ENCODE results near the gene CACNA2D1.
"Not testable (repeated sequence)": the region's sequence is repeated elsewhere in the genome, so short reads cannot be mapped to it uniquely, and the experiment has no call there.

Gene CACNA2D1

GRCh38 chr7:82434275-82435022 is 9.1 kb downstream of the CACNA2D1 start:
- DNase-seq (ENCODE audit: low read depth): no peak

GRCh38 chr7:82433507-82433906 is 10.1 kb downstream of the CACNA2D1 start:
- no peak for DNase-seq (ENCODE audit: low read depth)

GRCh38 chr7:82432743-82433142 is 10.8 kb downstream of the CACNA2D1 start:
- not testable (repeated sequence) for DNase-seq (ENCODE audit: low read depth)

- DNase-seq (ENCODE audit: low read depth): peak; percentile 75
Observed at GRCh38 chr7:82430500-82431465, 12.8 kb downstream of the CACNA2D1 start.

- no peak for DNase-seq (ENCODE audit: low read depth)
Observed at GRCh38 chr7:82429408-82429807, 14.2 kb downstream of the CACNA2D1 start.

GRCh38 chr7:82428186-82428961 is 15.2 kb downstream of the CACNA2D1 start:
- DNase-seq (ENCODE audit: low read depth): no peak

- no peak for DNase-seq (ENCODE audit: low read depth)
Observed at GRCh38 chr7:82423446-82423845, 20.1 kb downstream of the CACNA2D1 start.

GRCh38 chr7:82419200-82419599 is 24.4 kb downstream of the CACNA2D1 start:
- no peak for DNase-seq (ENCODE audit: low read depth)

- no peak for DNase-seq (ENCODE audit: low read depth)
Observed at GRCh38 chr7:82417898-82418297, 25.7 kb downstream of the CACNA2D1 start.

GRCh38 chr7:82416402-82416801 is 27.2 kb downstream of the CACNA2D1 start:
- DNase-seq (ENCODE audit: low read depth): no peak

GRCh38 chr7:82414389-82414788 is 29.2 kb downstream of the CACNA2D1 start:
- no peak for DNase-seq (ENCODE audit: low read depth)

- DNase-seq (ENCODE audit: low read depth): no peak
Observed at GRCh38 chr7:82413237-82413636, 30.3 kb downstream of the CACNA2D1 start.

GRCh38 chr7:82411732-82412131 is 31.8 kb downstream of the CACNA2D1 start:
- DNase-seq (ENCODE audit: low read depth): no peak

- DNase-seq (ENCODE audit: low read depth): no peak
Observed at GRCh38 chr7:82410461-82410860, 33.1 kb downstream of the CACNA2D1 start.

GRCh38 chr7:82406937-82407336 is 36.6 kb downstream of the CACNA2D1 start:
- no peak for DNase-seq (ENCODE audit: low read depth)

GRCh38 chr7:82405301-82405700 is 38.3 kb downstream of the CACNA2D1 start:
- DNase-seq (ENCODE audit: low read depth): no peak

- DNase-seq (ENCODE audit: low read depth): no peak
Observed at GRCh38 chr7:82404652-82405051, 38.9 kb downstream of the CACNA2D1 start.

- no peak for DNase-seq (ENCODE audit: low read depth)
Observed at GRCh38 chr7:82404094-82404493, 39.5 kb downstream of the CACNA2D1 start.

GRCh38 chr7:82397879-82398524 is 45.6 kb downstream of the CACNA2D1 start:
- no peak for DNase-seq (ENCODE audit: low read depth)

- DNase-seq (ENCODE audit: low read depth): no peak
Observed at GRCh38 chr7:82396343-82396742, 47.2 kb downstream of the CACNA2D1 start.

GRCh38 chr7:82395147-82395546 is 48.4 kb downstream of the CACNA2D1 start:
- DNase-seq (ENCODE audit: low read depth): no peak

GRCh38 chr7:82393840-82394220 is 49.7 kb downstream of the CACNA2D1 start:
- DNase-seq (ENCODE audit: low read depth): no peak

Data from GM04504 (cell line).